CD14-positive monocyte (primary cell): ENCODE results near the gene NTM. TPM values are rescaled to one million over a fixed set of nuclear protein-coding genes. Genes with fewer than 3 reads are reported as not detected.

Experiments
- DNase-seq, 3 donors: peaks; one replicate each; pipeline ENCODE4 v3.0.0-alpha.2; 2011 to 2022
- H2AFZ ChIP-seq: 2 replicates; pipeline ENCODE4 v1.6.0; 2012; ENCODE audit warnings: mild to moderate bottlenecking, low read depth, low read length, inconsistent platforms; ENCODE audit not compliant: insufficient read depth, poor library complexity, severe bottlenecking
- H3K27ac ChIP-seq, 2 donors: 1 replicate in 1 of 2; 2 replicates in 1 of 2; pipeline ENCODE4 v1.5.1; 2012 to 2013; ENCODE audit warnings: low read length in 2 of 2, control low read depth in 1 of 2, inconsistent platforms in 1 of 2, low read depth in 1 of 2, mild to moderate bottlenecking in 1 of 2
- H3K27me3 ChIP-seq, 2 donors: one replicate each; pipeline versions ENCODE4 v1.6.0 to v1.6.1; 2011 to 2013; ENCODE audit warnings: low read length in 2 of 2; ENCODE audit not compliant: control insufficient read depth in 2 of 2, insufficient read depth in 2 of 2
- H3K36me3 ChIP-seq, 2 donors: replicated peaks in 1 of 2; 1 replicate in 1 of 2; 2 replicates in 1 of 2; pipeline versions ENCODE4 v1.5.1 to v1.6.1; 2012 to 2013; ENCODE audit warnings: low read length in 2 of 2, control low read depth in 1 of 2, inconsistent platforms in 1 of 2, mild to moderate bottlenecking in 1 of 2; ENCODE audit not compliant: insufficient read depth in 2 of 2, control insufficient read depth in 1 of 2
- H3K4me1 ChIP-seq, 2 donors: 1 replicate in 1 of 2; 2 replicates in 1 of 2; pipeline versions ENCODE4 v1.5.1 to v1.6.1; 2012 to 2013; ENCODE audit warnings: low read length in 2 of 2, control low read depth in 1 of 2, inconsistent platforms in 1 of 2, mild to moderate bottlenecking in 1 of 2, moderate library complexity in 1 of 2; ENCODE audit not compliant: insufficient read depth in 2 of 2, control insufficient read depth in 1 of 2
- H3K4me2 ChIP-seq: replicated peaks from 2 replicates; pipeline ENCODE3; 2012; ENCODE audit warnings: low read length, moderate library complexity, mild to moderate bottlenecking; ENCODE audit not compliant: poor library complexity, severe bottlenecking; ENCODE audit errors: extremely low read depth
- H3K4me3 ChIP-seq, 3 experiments: fragments of 200-600 bp in 1 of 3; sonication (generic) in 1 of 3; replicated peaks in 1 of 3; 1 replicate in 2 of 3; 2 replicates in 1 of 3; pipeline ENCODE4 v1.5.1; 2011 to 2013; ENCODE audit warnings: low read length in 3 of 3, mild to moderate bottlenecking in 3 of 3, control low read depth in 2 of 3, low read depth in 2 of 3, inconsistent platforms in 1 of 3, moderate library complexity in 1 of 3
- H3K79me2 ChIP-seq: 2 replicates; pipeline ENCODE4 v1.6.0; 2012; ENCODE audit warnings: mild to moderate bottlenecking, control low read depth, inconsistent platforms, low read length, moderate library complexity; ENCODE audit not compliant: insufficient read depth
- H3K9ac ChIP-seq: 2 replicates; pipeline ENCODE4 v1.6.0; 2017; ENCODE audit warnings: low read length, mild to moderate bottlenecking; ENCODE audit not compliant: insufficient read depth, poor library complexity, severe bottlenecking
- H3K9me3 ChIP-seq, 2 donors: replicated peaks in 1 of 2; 1 replicate in 1 of 2; 2 replicates in 1 of 2; pipeline versions ENCODE4 v1.5.1 to v1.6.1; 2012 to 2013; ENCODE audit warnings: low read length in 2 of 2, control low read depth in 1 of 2; ENCODE audit not compliant: control insufficient read depth in 1 of 2, insufficient read depth in 1 of 2
- H4K20me1 ChIP-seq: 2 replicates; pipeline ENCODE4 v1.6.0; 2012; ENCODE audit warnings: mild to moderate bottlenecking, low read length, control low read depth, moderate library complexity; ENCODE audit not compliant: insufficient read depth
- H3K27ac Mint-ChIP-seq, 7 donors: one replicate each; pipeline ENCODE4 v1.8.0; 2020; ENCODE audit warnings: mild to moderate bottlenecking in 7 of 7, mixed read lengths in 7 of 7, moderate library complexity in 6 of 7, inconsistent platforms in 2 of 7
- H3K27me3 Mint-ChIP-seq, 3 donors: one replicate each; pipeline ENCODE4 v1.8.0; 2021 to 2022; ENCODE audit warnings: low read depth in 3 of 3, mild to moderate bottlenecking in 3 of 3, mixed read lengths in 3 of 3, moderate library complexity in 3 of 3, inconsistent platforms in 1 of 3
- H3K36me3 Mint-ChIP-seq, 2 donors: one replicate each; pipeline ENCODE4 v1.8.0; 2020; ENCODE audit warnings: mixed read lengths in 2 of 2, inconsistent platforms in 1 of 2, mild to moderate bottlenecking in 1 of 2
- H3K4me1 Mint-ChIP-seq: one replicate; pipeline ENCODE4 v1.8.0; 2020; ENCODE audit warnings: mild to moderate bottlenecking, mixed read lengths
- H3K4me3 Mint-ChIP-seq, 2 donors: one replicate each; pipeline ENCODE4 v1.8.0; 2020; ENCODE audit warnings: mild to moderate bottlenecking in 2 of 2, mixed read lengths in 2 of 2, moderate library complexity in 1 of 2
- H3K9me3 Mint-ChIP-seq, 7 donors: one replicate each; pipeline ENCODE4 v1.8.0; 2020 to 2022; ENCODE audit warnings: mixed read lengths in 7 of 7, mild to moderate bottlenecking in 6 of 7, moderate library complexity in 6 of 7, inconsistent platforms in 2 of 7
- WGBS: methylation state at CpG from one replicate; pipeline ENCODE4 v1.1.5; 2013; ENCODE audit warnings: missing lambda C conversion rate; ENCODE audit not compliant: insufficient coverage; 5-methylcytosine and 5-hydroxymethylcytosine counted together
- intact Hi-C, 2 donors: fragments of 100-400 bp; cut with micrococcal nuclease; formaldehyde crosslinking; loops; one replicate each; pipeline versions ENCODE4 v1.15.0 to v1.15.1; 2023
- polyA plus RNA-seq, 3 donors: library from polyadenylated mRNA; depleted of rRNA in 1 of 3; unstranded in 2 of 3; stranded (reverse) in 1 of 3; fragments of 300-500 nt in 2 of 3; fragments of >200 nt in 1 of 3; fragmentation: Illumina TruSeq in 2 of 3; gene quantifications; 1 replicate in 2 of 3; 2 replicates in 1 of 3; pipeline ENCODE4 v1.2.3, GENCODE V29; 2012 to 2021
- TF ChIP-seq, protein P1 (sequence below): fragments of 200-600 bp; IDR thresholded peaks from one replicate; pipeline ENCODE4 v1.8.0; 2022; ENCODE audit warnings: antibody characterized with exemption, mild to moderate bottlenecking

Gene NTM
- polyA plus RNA-seq, 3 donors, result not detected

DNA sequence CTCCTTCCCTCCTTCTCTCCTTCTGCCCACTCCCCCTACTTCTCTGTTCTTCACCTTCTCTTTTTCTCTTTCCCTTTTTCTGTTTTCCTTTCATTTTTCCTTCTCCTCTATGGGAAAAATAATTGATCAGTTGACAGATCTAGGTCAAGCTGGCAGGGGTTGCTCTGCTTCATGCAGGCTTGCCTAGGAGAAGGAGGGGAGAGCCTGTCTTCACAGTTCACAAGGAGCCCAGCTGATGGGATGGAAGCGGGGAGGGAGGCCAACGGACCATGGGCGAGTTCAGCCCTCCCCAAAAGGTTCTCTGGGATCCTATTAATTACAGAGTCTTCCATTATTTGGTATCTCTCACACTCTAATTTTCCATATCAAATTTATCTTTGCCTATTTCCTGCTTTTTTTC, 5.5 kb downstream of the NTM start:
- DNase-seq, result no peak

DNA sequence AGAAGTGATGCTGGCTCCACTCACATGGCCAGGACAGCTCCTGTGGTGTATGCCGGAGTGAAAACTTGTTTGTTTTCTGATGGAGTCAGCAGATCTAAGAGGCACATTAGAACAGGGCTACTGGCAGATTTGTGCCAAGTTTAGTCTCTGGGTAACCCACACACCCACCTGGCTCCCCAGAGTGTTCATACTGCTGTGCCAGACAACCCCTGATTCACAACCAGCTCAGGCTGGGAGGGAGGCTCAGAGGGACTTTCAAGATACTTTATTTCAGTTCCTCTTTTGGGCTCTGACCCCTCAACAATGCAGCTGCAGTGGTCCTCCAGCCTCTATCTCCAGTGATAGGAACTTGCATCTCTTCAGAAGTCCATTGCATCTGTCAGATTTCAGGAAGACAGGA, 8.5 kb downstream of the NTM start:
- DNase-seq, result no peak
- intact Hi-C loops, result no loop called here
- TF ChIP-seq, protein P1, sequence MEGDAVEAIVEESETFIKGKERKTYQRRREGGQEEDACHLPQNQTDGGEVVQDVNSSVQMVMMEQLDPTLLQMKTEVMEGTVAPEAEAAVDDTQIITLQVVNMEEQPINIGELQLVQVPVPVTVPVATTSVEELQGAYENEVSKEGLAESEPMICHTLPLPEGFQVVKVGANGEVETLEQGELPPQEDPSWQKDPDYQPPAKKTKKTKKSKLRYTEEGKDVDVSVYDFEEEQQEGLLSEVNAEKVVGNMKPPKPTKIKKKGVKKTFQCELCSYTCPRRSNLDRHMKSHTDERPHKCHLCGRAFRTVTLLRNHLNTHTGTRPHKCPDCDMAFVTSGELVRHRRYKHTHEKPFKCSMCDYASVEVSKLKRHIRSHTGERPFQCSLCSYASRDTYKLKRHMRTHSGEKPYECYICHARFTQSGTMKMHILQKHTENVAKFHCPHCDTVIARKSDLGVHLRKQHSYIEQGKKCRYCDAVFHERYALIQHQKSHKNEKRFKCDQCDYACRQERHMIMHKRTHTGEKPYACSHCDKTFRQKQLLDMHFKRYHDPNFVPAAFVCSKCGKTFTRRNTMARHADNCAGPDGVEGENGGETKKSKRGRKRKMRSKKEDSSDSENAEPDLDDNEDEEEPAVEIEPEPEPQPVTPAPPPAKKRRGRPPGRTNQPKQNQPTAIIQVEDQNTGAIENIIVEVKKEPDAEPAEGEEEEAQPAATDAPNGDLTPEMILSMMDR, result no peak
- Histone ChIP-seq H4K20me1 (no peaks in the 10 kb centered on the region), H3K4me3 (no peak overlapping the region), H3K36me3 (no peaks in the 10 kb centered on the region), H3K4me2 (no peak overlapping the region), H2AFZ (no peak overlapping the region), H3K4me1 (no peaks in the 10 kb centered on the region), H3K9ac (no peak overlapping the region), H3K27me3 (no peaks in the 10 kb centered on the region), H3K79me2 (no peaks in the 10 kb centered on the region), H3K9me3 (no peaks in the 10 kb centered on the region), H3K27ac (no peak overlapping the region)
- H3K27me3 Mint-ChIP-seq, result peaks cover 0 to 5% (median 0%) of the 10 kb centered on the region in 3 donors
- no peak overlapping the region for H3K4me3 Mint-ChIP-seq
- H3K27ac Mint-ChIP-seq, result no peak overlapping the region
- peaks cover 0 to 3% (median 0%) of the 10 kb centered on the region in 7 donors for H3K9me3 Mint-ChIP-seq
- H3K4me1 Mint-ChIP-seq, result no peaks in the 10 kb centered on the region
- WGBS, result no CpG with 5 or more reads among the region's 1 CpG
- no peaks in the 10 kb centered on the region for H3K36me3 Mint-ChIP-seq

More for the DNA sequence above, 5.5 kb downstream of the NTM start:
- H3K4me2 ChIP-seq, result no peak overlapping the region
- H3K36me3 ChIP-seq, result no peaks in the 10 kb centered on the region
- H3K27ac Mint-ChIP-seq, result no peak overlapping the region
- H3K4me3 ChIP-seq, result no peak overlapping the region
- no peak overlapping the region for H2AFZ ChIP-seq
- TF ChIP-seq, protein P1, result no peak
- H3K27ac ChIP-seq, result no peak overlapping the region
- no peak overlapping the region for H3K9ac ChIP-seq
- H3K4me1 ChIP-seq, result no peaks in the 10 kb centered on the region
- H4K20me1 ChIP-seq, result no peaks in the 10 kb centered on the region
- intact Hi-C loops, result no loop called here
- peaks cover 8 to 18% of the 10 kb centered on the region in 2 donors for H3K27me3 ChIP-seq
- peaks cover 0 to 5% (median 0%) of the 10 kb centered on the region in 3 donors for H3K27me3 Mint-ChIP-seq
- peaks cover 0 to 3% (median 0%) of the 10 kb centered on the region in 7 donors for H3K9me3 Mint-ChIP-seq
- no peaks in the 10 kb centered on the region for H3K4me1 Mint-ChIP-seq
- no peaks in the 10 kb centered on the region for H3K79me2 ChIP-seq
- H3K9me3 ChIP-seq, result no peaks in the 10 kb centered on the region
- WGBS, result 80% methylated on average over 1 of the region's 3 CpGs
- no peak overlapping the region for H3K4me3 Mint-ChIP-seq
- H3K36me3 Mint-ChIP-seq, result no peaks in the 10 kb centered on the region
